HG03342 (cell line): ENCODE measurements around the gene COX7A1.
"Not testable (repeated sequence)": the region's sequence is repeated elsewhere in the genome, so short reads cannot be mapped to it uniquely, and the experiment has no call there.

ENCODE experiments used
- ATAC-seq: cut with Tn5 transposase; IDR thresholded peaks from one replicate; pipeline ENCODE4 v1.9.1; 2021; ENCODE audit warnings: mild to moderate bottlenecking, moderate library complexity; ENCODE audit not compliant: unreplicated experiment

Gene COX7A1

DNA sequence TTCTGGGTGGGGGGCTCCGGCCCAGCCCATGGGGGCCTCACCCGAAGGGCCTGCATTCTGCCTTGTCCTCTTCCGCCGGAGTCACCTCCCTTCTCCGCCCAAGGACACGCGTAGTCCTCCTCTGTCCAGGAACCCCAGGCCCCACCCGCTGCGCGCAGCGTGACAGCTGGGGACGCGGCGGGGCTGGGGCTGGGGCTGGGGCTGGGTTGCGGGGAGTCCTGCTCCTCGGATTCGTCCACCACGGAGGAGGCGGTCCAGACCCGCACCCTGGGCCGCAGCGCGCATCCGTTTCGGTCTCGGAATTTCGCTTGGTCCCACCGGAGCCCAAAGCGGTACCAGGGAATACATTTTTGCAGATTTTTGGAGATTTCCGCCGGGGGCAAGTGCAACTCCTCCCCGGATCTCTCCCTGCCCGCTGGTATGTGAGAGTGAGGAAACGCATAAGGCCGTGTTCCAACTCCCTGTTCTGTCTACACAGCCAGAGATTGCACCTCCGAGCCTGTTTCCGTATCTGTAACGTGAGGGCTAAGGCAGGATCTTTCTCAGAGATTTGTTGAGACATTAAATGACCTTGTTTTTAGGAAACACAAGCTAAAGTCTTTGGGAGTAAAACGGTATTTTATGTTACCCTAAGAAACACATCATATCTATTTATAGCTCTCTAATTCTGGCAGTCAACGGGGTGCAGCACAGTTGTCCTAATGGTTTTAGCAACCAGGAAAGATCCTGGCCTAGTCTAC lies at the start of gene COX7A1:
Gene COX7A1 (minus strand): TSS at position 96 of the 740 bp plus-strand sequence. CDS start 40 bp downstream, at position 56.
- no peak for ATAC-seq

DNA sequence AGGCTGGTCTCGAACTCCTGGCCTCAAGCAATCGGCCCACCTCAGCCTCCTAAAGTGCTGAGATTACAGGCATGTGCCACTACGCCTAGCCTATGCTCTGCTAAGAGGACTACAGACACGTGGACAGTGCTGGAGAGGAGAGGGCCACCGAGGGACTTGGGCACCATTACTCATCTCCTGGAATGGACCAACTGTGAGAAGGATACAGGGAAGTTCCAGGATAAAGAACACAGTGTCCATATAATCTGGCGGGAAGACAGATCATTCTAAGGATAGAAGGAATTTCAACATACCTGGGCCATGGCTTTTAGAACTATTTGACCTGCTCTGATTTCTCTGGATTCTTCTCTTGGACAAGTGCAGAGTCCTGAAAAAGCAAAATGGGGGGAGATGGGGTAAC lies 49.4 kb upstream of the COX7A1 start:
- no peak for ATAC-seq

DNA sequence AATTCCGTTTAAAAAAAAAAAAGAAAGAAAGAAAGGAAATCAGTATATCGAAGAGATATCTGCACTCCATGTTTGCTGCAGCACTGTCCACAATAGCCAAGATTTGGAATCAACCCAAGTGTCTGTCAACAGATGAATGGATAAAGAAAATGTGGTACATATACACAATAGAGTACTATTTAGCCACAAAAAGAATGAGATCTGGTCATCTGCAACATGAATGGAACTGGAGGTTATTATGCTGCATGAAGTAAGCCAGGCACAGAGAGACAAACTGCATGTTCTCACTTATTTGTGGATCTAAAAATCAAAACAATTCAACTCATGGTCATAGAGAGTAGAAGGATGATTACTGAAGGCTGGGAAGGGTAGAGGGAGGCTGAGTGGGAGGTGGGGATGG lies 45.9 kb upstream of the COX7A1 start:
- ATAC-seq: no peak

DNA sequence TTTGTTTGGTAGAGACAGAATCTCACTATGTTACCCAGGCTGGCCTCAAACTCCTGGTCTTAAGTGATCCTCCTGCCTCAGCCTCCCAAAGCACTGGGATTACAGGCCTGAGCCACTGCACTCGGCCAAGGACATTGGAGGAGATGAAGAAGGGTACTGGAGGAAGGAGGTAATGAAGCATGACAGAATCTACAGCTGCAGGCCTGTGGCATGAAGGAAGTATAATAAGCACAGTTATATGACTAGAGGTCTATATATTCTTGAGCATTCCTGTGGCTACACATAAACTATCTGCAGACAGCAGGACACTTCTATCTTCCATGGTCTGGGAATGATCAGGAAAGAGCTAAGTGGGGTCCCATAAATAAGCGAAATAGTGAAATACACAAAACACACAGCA lies 44.0 kb upstream of the COX7A1 start:
- no peak for ATAC-seq

DNA sequence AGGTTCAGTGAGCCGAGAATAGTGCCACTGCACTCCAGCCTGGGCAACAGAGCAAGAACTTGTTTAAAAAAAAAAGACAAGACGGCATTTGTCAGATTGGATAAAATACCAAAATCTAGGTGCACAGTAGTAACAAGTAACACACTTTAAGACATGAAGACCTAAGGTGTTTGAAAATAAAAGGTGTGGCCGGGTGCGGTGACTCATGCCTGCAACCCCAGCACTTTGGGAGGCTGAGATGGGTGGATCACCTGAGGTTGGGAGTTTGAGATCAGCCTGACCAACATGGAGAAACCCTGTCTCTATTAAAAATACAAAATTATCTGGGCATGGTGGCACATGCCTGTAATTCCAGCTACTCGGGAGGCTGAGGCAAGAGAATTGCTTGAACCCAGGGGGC lies 34.5 kb upstream of the COX7A1 start:
- ATAC-seq: not testable (repeated sequence)

DNA sequence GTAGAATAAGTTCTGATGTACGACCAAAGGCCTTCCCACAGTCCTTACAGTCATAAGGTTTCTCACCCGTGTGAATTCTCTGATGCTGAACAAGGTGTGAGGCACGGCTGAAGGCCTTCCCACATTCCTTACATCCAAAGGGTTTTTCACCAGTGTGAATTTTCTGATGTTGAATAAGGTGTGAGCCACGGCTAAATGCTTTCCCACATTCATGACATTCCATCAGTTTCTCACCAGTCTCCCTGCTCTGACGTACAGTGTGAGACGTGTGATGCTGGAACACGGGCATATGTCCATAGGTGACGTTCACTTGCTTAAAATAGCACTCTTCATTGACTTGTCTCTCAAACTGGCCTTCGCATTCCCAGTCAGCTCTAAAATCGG lies 31.0 kb upstream of the COX7A1 start:
- no peak for ATAC-seq

DNA sequence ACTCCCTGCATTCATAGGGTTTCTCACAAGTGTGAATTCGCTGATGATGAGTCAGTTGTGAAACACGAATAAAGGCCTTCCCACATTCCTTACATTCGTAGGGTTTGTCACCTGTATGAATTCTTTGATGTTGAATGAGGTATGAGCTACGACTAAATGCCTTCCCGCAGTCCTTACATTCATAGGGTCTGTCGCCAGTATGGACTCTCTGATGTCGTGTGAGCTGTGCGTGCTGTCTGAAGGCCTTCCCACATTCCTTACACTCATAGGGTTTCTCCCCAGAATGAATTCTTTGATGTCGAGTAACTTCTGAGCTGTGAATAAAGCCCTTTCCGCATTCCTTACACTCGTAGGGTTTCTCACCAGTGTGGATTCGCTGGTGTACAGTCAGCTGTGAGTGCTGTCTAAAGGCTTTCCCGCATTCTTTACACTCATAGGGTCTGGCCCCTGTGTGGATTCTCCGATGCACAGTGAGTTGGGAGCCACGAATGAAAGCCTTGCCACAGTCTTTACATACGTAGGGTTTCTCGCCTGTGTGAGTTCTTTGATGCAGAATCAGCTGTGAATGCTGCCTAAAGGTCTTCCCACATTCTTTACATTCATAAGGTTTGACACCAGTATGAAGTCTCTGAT lies 30.5 kb upstream of the COX7A1 start:
- no peak for ATAC-seq

DNA sequence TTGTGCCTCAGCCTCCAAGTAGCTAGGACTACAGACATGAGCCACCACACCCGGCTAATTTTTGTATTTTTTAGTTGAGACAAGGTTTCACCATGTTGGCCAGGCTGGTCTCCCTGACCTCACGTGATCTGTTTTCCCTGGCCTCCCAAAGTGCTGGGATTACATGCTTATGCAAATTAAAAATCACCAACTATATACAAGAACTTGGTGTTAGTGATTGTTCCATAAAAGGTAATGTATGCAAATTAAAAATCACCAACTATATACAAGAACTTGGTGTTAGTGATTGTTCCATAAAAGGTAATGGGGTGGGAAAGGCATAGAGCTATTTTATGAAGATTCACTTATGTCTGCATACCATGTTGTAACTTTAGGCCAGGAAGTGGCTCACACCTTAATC lies 26.8 kb upstream of the COX7A1 start:
- not testable (repeated sequence) for ATAC-seq

DNA sequence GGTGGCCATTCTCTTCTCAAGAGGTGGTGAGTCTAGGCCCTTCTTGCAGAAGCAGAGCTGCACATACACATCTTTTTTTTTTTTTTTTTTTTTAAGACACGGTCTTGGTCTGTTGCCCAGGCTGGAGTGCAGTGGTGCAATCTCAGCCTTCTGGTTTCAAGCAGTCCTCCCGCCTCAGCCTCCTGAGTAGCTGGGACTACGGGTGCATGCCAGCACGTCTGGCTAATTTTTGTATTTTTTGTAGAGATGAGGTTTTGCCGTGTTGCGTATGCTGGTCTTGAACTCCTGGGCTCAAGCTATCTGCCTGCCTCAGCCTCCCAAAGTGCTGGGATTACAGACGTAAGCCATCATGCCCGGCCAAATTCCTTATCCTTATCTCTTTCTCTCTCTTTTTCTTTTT lies 21.6 kb upstream of the COX7A1 start:
- ATAC-seq: not testable (repeated sequence)

DNA sequence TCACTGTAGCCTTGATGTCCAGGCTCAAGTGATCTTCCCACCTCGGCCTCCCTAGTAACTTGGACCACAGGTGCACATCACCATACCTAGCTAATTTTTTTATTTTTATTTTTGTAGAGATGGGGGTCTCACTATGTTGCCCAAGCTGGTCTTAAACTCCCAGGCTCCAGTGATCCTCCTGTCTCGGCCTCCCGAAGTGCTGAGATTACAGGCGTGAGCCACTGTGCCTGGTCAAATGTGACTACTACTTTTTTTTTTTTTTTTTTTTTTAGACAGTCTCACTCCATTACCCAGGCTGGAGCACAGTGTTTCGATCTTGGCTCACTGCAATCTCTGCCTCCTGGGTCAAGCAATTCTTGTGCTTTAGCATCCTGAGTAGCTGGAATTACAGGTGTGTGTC lies 20.6 kb upstream of the COX7A1 start:
- no peak for ATAC-seq

DNA sequence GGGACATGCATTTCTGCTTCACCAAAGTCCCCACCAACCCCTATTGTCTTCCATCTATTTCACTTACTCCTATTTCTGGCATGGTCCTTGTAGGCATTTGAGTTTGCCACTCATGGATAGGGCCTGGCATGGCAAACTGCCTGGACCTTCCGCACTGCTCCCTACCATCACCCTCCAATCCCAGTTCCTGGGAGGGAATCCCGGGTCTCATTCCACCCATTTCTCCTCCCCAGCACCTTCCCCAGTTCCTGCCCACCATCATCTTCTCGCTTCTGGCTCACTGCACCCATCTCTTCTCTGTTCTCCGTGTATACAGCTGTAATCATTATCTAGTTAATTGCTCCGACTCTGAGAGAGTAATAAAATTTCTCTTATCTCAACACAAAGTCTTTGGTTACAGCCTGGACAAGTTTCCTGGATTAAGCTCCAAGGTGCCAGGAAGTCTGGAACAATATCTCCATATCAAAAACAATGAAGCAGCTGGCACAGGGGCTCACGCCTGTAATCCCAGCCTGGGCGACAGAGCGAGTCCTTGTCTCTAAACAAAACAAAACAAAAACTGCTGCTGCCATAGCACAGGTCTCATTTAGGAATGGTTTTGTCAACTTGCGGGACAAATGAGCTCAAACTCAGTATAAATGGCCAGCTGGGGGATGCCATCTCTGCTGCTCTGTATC lies 17.0 kb upstream of the COX7A1 start:
- ATAC-seq: no peak

DNA sequence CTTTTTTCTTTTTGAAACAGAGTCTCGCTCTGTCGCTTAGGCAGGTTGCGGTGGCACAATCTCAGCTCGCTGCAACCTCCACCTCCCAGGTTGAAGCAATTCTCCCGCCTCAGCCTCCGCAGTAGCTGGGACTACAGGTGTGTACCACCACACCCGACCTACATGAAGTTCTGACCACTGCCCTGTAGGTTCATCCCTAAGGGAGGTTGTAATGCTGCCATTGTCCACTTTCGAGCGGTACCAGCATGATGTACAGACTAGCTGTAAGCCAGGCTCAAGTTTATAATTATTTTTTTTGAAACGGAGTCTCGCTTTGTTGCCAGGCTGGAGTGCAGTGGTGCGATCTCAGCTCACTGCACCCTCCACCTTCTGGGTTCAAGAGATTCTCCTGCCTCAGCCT lies 11.6 kb upstream of the COX7A1 start:
- no peak for ATAC-seq

DNA sequence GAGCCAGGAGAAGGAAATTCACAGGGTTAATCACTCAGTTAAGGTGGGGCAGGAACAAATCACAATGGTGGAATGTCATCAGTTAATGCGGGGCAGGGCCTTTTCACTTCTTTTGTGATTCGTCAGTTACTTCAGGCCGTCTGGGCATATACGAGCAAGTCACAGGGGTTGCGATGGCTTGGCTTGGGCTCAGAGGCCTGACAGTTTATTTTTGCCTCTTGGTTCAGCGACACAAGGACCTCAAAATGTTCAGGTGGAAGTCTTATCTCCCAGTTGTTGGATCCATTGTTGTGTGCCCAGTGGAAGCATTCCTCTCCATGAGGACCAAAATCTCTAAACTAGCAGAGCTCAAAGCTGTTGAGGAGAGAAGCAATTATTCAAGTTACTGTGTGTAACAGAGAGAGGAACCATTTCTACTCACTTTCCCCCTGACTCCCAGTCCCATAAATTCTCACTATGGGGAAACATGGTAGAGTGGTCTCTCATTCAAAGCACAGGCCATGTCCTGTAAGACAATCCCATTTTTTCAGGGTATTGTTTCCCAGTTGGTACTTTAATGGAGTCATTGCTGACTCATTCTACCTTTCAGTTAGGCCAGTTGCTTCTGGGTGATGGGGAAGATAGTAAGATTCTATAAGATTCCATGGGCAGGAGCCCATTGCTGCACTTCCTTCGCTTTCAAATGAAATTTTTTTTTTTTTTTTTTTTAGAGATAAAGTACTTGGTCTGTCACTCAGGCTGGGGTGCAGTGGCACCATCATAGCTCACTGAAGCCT lies 8.8 kb upstream of the COX7A1 start:
- ATAC-seq: no peak

DNA sequence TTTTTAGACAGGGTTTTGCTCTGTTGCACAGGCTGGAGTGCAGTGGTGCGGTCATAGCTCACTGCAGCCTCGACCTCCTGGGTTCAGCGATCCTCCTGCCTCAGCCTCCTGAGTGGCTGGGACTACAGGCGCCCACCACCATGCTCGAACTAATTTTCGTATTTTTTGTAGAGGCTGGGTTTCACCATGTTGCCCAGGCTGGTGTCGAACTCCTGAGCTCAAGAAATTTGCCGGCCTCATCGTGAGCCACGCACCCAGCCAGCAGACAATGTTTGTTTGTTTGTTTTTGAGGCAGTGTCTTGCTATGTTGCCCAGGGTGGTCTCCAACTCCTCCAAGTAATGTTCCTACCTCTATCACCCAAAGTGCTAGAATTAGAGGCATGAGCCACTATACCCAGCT lies 879 bp upstream of the COX7A1 start:
- ATAC-seq: no peak

DNA sequence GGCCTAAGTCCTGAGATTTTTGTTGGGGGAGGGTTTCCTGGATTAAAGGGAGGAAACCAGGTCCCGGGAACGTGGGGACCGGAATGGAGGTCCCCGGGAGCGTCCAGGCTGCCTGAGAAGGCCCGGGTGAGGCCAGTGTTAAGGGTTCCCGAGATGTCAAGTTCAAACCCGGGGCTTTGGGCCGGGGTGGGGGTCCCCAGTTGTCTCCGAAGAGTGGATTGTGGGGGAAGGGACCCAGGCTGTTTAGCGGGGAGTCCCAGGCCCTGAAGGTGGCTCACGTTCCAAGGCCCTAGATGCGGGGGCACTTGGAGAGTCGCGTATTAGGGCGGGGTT lies 262 bp downstream of the COX7A1 start:
- no peak for ATAC-seq

DNA sequence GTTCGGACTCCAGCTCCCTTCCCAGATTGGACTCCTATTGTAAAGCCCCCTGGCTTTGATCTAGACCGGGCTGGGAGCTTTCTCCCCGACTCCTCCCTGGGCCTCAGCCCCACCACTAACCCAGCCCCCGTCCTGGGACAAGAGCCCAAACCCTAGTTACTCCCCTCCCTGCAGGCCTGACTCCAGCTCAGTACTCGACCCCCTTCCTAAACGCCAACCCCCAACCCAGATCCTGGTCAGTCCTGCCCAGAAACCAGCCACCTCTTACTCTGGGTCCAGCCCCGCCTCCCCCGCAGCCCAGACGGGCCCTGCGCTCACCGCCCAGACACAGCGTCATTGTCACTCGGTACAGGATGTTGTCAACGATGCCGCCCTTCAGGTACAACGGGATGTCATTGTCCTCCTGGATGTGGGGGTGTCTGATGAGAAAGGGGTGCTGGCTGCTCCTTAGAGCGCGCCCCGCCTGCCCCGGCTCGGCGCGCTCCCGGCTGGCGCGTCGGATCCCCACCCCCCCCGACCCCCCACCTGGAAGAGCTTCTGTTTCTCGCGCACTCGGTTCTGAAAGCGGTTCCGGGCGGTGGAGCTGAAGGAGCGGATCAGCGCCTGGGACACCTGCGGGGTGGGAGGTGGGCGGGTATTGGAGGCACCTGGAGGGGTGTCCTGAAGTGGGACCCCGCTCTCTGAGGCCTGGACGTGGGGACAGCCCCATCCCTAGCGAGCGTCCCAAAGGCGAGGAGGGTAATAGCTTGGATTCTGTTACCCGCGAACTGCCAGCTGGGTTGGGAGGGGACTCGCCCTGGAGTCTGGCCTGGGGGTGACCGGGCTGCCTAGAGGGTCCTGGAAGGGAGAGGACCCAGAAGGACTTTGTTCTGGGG lies 866 bp downstream of the COX7A1 start:
- ATAC-seq: no peak

DNA sequence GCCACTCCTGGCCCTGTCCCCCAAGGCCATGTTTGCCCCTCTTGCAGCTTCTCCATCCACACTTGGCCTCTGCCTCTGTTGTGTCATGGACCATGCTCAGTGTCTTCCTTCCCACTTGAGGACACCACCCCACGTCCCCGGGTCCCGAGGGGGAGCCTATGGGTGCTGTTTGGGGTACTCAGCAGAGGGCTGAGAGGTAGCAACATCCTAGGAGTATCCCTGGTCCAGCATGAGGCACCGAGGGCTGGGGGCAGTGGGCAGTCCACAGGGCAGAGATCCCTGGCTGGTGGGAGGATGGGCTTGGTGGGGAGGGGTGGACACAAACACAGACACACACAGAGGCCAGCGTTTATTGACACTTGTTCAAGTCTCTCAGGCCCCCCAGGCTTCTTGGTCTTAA lies 1.7 kb downstream of the COX7A1 start:
- no peak for ATAC-seq

DNA sequence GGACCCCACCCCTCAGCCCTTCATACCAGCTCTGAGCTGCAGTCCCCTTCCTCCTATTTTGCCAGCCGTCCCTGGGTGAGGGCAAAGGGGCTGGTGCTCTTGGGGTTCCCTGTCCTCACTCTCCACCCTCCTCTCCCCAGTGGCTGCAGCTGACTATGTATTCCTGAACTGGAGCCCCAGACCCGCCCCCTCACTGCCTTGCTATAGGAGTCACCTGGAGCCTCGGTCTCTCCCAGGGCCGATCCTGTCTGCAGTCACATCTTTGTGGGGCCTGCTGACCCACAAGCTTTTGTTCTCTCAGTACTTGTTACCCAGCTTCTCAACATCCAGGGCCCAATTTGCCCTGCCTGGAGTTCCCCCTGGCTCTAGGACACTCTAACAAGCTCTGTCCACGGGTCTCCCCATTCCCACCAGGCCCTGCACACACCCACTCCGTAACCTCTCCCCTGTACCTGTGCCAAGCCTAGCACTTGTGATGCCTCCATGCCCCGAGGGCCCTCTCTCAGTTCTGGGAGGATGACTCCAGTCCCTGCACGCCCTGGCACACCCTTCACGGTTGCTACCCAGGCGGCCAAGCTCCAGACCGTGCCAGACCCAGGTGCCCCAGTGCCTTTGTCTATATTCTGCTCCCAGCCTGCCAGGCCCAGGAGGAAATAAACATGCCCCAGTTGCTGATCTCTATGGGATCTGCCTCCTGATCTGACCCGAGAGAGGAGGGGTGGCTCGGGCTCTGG lies 2.4 kb downstream of the COX7A1 start:
- no peak for ATAC-seq

DNA sequence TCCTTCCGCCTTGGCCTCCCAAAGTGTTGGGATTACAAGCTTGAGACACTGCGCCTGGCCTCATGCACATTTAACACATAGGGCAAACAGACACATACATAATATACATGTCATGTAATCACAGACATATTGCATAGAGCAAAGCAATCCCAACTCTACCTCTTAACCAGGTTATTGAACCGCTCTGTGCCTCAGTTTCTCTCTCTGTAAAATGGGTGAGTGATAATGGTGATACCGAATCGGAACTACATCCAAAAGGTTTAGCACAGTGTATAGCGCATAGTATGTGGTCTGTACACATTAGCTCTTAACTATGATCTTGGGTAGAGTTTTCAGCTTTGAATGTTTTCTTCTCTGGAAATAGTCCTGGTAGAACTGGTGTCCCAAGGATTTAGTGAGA lies 7.6 kb downstream of the COX7A1 start:
- no peak for ATAC-seq

DNA sequence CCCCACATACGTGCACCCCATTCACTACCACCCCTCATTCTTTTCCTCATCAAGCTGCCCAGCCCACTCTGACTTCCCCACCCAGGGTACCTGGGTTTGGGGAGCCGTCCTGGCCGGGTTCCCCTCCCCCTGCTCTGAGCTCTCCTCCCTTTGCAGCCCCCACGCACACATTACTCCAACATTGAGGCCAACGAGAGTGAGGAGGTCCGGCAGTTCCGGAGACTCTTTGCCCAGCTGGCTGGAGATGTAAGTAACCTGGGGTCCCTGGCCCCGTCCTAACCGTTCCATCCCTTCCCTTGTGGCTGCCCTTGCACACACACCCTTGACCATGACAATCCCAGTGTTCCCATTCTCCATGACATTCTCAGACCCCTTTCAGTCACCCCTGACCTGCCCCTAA lies 9.8 kb downstream of the COX7A1 start:
- no peak for ATAC-seq
